K562 (cell line): ENCODE data around the gene TRPC5OS.

ENCODE experiments used
- HOXB6 ChIP-seq: fragments of 250-450 bp; sonication (Bioruptor Pico); IDR thresholded peaks from 2 replicates; pipeline ENCODE4 v1.5.1; 2022; ENCODE audit warnings: mild to moderate bottlenecking, borderline replicate concordance
- IFI16 ChIP-seq: fragments of 250-450 bp; sonication (Bioruptor Pico); IDR thresholded peaks from 2 replicates; pipeline ENCODE4 v2.1.2; 2022; ENCODE audit warnings: mild to moderate bottlenecking, inconsistent platforms
- JUND ChIP-seq, 2 experiments: IDR thresholded peaks; 2 replicates in 1 of 2; 3 replicates in 1 of 2; pipeline ENCODE4 v1.6.1; 2011; ENCODE audit warnings: borderline replicate concordance in 2 of 2, low read depth in 2 of 2, low read length in 2 of 2, improper control_type of control experiment in 1 of 2, missing biosample characterization in 1 of 2, missing genetic modification characterization in 1 of 2, missing genetic modification reagents in 1 of 2
- KDM1A ChIP-seq, 2 experiments: fragments of 450-650 bp; IDR thresholded peaks; 2 replicates each; pipeline ENCODE4 v1.6.1; 2016; ENCODE audit warnings: mild to moderate bottlenecking in 2 of 2
- POLR2A ChIP-seq: fragments of 450-650 bp; conservative IDR thresholded peaks from 2 replicates; pipeline ENCODE4 v1.6.1; 2016
- TBL1XR1 ChIP-seq, 2 experiments: IDR thresholded peaks; 2 replicates each; pipeline ENCODE4 v1.6.1; 2012; ENCODE audit warnings: improper control_type of control experiment in 2 of 2, low read length in 2 of 2, mild to moderate bottlenecking in 1 of 2
- ZNF584 ChIP-seq: fragments of 200-800 bp; sonication (Bioruptor generic); IDR thresholded peaks from 2 replicates; pipeline ENCODE4 v1.6.1; 2016; ENCODE audit warnings: low read depth, mild to moderate bottlenecking, missing genetic modification characterization, missing compliant biosample characterization
- TF ChIP-seq, protein P1 (sequence below): fragments of 450-650 bp; formaldehyde crosslinking; IDR thresholded peaks from 2 replicates; pipeline ENCODE4 v1.4.0; 2020; ENCODE audit warnings: mild to moderate bottlenecking, mixed read lengths
- TF ChIP-seq, protein P2 (sequence below): fragments of 450-650 bp; formaldehyde crosslinking; IDR thresholded peaks from 2 replicates; pipeline ENCODE4 v1.4.0; 2022; ENCODE audit warnings: missing genetic modification characterization
- TF ChIP-seq, protein P3 (sequence below): fragments of 250-450 bp; sonication (Bioruptor Pico); IDR thresholded peaks from 2 replicates; pipeline ENCODE4 v1.5.0; 2021; ENCODE audit warnings: mild to moderate bottlenecking, borderline replicate concordance
- TF ChIP-seq, protein P4 (sequence below): sonication (generic); formaldehyde crosslinking; IDR thresholded peaks from 2 replicates; pipeline ENCODE4 v1.8.1; 2022; ENCODE audit warnings: missing genetic modification reagents
- TF ChIP-seq, protein P5 (sequence below): fragments of 250-450 bp; sonication (Bioruptor Pico); IDR thresholded peaks from 2 replicates; pipeline ENCODE4 v1.5.0; 2020; ENCODE audit warnings: mild to moderate bottlenecking, borderline replicate concordance

DNA sequence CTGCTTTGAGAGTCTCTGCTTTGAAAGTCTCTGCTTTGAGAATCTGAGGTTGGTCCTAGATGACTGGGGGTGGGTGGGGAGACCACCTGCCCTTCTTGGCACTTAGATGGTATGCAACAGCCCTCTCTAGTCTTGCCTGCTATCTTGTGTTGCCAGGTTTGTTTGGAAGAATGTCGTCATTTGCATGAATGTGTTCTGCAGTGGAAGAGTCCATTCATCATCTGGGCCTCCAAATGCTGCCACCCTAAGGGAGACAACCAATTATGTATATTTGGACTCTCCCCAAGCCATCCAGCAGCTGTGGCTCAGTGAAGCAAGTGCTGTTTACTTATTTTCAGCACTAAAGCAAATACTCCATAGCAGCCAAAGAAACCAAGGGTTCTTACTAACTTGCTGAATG is 44.6 kb upstream of the TRPC5OS start:
- TF ChIP-seq KDM1A (IDR thresholded peaks at IDR 0.05) (no peak), POLR2A (no peak), TBL1XR1 (IDR thresholded peaks at IDR 0.05; ENCODE audit: low read length in 2 of 2) (no peak), IFI16 (CRISPR knock-in tag) (no peak), HOXB6 (CRISPR knock-in tag) (no peak), JUND (IDR thresholded peaks at IDR 0.05; ENCODE audit: borderline replicate concordance, low read depth, low read length) (no peak), JUND (tag; IDR thresholded peaks at IDR 0.05; ENCODE audit: borderline replicate concordance, low read depth, low read length) (no peak), ZNF584 (no peak)
- TF ChIP-seq, protein P1, sequence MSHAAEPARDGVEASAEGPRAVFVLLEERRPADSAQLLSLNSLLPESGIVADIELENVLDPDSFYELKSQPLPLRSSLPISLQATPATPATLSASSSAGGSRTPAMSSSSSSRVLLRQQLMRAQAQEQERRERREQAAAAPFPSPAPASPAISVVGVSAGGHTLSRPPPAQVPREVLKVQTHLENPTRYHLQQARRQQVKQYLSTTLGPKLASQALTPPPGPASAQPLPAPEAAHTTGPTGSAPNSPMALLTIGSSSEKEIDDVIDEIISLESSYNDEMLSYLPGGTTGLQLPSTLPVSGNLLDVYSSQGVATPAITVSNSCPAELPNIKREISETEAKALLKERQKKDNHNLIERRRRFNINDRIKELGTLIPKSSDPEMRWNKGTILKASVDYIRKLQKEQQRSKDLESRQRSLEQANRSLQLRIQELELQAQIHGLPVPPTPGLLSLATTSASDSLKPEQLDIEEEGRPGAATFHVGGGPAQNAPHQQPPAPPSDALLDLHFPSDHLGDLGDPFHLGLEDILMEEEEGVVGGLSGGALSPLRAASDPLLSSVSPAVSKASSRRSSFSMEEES (CRISPR knock-in tag): no peak
- TF ChIP-seq, protein P2, sequence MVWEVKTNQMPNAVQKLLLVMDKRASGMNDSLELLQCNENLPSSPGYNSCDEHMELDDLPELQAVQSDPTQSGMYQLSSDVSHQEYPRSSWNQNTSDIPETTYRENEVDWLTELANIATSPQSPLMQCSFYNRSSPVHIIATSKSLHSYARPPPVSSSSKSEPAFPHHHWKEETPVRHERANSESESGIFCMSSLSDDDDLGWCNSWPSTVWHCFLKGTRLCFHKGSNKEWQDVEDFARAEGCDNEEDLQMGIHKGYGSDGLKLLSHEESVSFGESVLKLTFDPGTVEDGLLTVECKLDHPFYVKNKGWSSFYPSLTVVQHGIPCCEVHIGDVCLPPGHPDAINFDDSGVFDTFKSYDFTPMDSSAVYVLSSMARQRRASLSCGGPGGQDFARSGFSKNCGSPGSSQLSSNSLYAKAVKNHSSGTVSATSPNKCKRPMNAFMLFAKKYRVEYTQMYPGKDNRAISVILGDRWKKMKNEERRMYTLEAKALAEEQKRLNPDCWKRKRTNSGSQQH (CRISPR knock-in tag): no peak
- TF ChIP-seq, protein P3, sequence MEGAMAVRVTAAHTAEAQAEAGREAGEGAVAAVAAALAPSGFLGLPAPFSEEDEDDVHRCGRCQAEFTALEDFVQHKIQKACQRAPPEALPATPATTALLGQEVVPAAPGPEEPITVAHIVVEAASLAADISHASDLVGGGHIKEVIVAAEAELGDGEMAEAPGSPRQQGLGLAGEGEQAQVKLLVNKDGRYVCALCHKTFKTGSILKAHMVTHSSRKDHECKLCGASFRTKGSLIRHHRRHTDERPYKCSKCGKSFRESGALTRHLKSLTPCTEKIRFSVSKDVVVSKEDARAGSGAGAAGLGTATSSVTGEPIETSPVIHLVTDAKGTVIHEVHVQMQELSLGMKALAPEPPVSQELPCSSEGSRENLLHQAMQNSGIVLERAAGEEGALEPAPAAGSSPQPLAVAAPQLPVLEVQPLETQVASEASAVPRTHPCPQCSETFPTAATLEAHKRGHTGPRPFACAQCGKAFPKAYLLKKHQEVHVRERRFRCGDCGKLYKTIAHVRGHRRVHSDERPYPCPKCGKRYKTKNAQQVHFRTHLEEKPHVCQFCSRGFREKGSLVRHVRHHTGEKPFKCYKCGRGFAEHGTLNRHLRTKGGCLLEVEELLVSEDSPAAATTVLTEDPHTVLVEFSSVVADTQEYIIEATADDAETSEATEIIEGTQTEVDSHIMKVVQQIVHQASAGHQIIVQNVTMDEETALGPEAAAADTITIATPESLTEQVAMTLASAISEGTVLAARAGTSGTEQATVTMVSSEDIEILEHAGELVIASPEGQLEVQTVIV (CRISPR knock-in tag): no peak
- TF ChIP-seq, protein P4, sequence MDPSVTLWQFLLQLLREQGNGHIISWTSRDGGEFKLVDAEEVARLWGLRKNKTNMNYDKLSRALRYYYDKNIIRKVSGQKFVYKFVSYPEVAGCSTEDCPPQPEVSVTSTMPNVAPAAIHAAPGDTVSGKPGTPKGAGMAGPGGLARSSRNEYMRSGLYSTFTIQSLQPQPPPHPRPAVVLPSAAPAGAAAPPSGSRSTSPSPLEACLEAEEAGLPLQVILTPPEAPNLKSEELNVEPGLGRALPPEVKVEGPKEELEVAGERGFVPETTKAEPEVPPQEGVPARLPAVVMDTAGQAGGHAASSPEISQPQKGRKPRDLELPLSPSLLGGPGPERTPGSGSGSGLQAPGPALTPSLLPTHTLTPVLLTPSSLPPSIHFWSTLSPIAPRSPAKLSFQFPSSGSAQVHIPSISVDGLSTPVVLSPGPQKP (CRISPR knock-in tag): no peak
- TF ChIP-seq, protein P5, sequence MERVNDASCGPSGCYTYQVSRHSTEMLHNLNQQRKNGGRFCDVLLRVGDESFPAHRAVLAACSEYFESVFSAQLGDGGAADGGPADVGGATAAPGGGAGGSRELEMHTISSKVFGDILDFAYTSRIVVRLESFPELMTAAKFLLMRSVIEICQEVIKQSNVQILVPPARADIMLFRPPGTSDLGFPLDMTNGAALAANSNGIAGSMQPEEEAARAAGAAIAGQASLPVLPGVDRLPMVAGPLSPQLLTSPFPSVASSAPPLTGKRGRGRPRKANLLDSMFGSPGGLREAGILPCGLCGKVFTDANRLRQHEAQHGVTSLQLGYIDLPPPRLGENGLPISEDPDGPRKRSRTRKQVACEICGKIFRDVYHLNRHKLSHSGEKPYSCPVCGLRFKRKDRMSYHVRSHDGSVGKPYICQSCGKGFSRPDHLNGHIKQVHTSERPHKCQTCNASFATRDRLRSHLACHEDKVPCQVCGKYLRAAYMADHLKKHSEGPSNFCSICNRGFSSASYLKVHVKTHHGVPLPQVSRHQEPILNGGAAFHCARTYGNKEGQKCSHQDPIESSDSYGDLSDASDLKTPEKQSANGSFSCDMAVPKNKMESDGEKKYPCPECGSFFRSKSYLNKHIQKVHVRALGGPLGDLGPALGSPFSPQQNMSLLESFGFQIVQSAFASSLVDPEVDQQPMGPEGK (CRISPR knock-in tag): no peak
